ENCODE data around the gene HHAT. TPM values are rescaled to one million over a fixed set of nuclear protein-coding genes. Genes with fewer than 3 reads are reported as not detected.

HHAT gene
- total RNA-seq, 2 donors from 2014 or later, result 0.58 to 1.3 TPM

- H3K4me1 Mint-ChIP-seq, result no peaks in the 10 kb centered on the region
- no peak overlapping the region for H3K27ac Mint-ChIP-seq
- no peak overlapping the region for H3K4me3 Mint-ChIP-seq
- peaks cover 4% of the 10 kb centered on the region for H3K9me3 Mint-ChIP-seq
- no peaks in the 10 kb centered on the region for H3K27me3 Mint-ChIP-seq
- ATAC-seq (replicated peaks), result no peak
- no peaks in the 10 kb centered on the region for H3K36me3 Mint-ChIP-seq (ENCODE audit: low read depth)
These were observed 187.5 kb downstream of the HHAT start for GRCh38 chr1:210516092-210516656.

GRCh38 chr1:210516697-210517459, 188.2 kb downstream of the HHAT start:
- Mint-ChIP-seq H3K36me3 (ENCODE audit: low read depth) (no peaks in the 10 kb centered on the region), H3K27ac (no peak overlapping the region), H3K9me3 (peaks cover 4% of the 10 kb centered on the region), H3K27me3 (no peaks in the 10 kb centered on the region), H3K4me3 (no peak overlapping the region), H3K4me1 (no peaks in the 10 kb centered on the region)
- no peak for ATAC-seq (replicated peaks)

GRCh38 chr1:210523830-210524229, 195.1 kb downstream of the HHAT start:
- Mint-ChIP-seq H3K4me1 (no peaks in the 10 kb centered on the region), H3K27me3 (no peaks in the 10 kb centered on the region), H3K9me3 (no peaks in the 10 kb centered on the region), H3K36me3 (ENCODE audit: low read depth) (no peaks in the 10 kb centered on the region), H3K27ac (no peak overlapping the region), H3K4me3 (no peak overlapping the region)
- no peak for ATAC-seq (replicated peaks)

- no peaks in the 10 kb centered on the region for H3K9me3 Mint-ChIP-seq
- H3K4me1 Mint-ChIP-seq, result no peaks in the 10 kb centered on the region
- ATAC-seq (replicated peaks), result no peak
- H3K4me3 Mint-ChIP-seq, result no peak overlapping the region
- no peak overlapping the region for H3K27ac Mint-ChIP-seq
- H3K36me3 Mint-ChIP-seq (ENCODE audit: low read depth), result no peaks in the 10 kb centered on the region
- H3K27me3 Mint-ChIP-seq, result no peaks in the 10 kb centered on the region
These were observed 197.2 kb downstream of the HHAT start for GRCh38 chr1:210525716-210526454.

GRCh38 chr1:210527091-210527490, 198.4 kb downstream of the HHAT start:
- ATAC-seq (replicated peaks), result no peak
- Mint-ChIP-seq H3K4me1 (no peaks in the 10 kb centered on the region), H3K4me3 (no peak overlapping the region), H3K36me3 (ENCODE audit: low read depth) (no peaks in the 10 kb centered on the region), H3K9me3 (no peaks in the 10 kb centered on the region), H3K27ac (no peak overlapping the region), H3K27me3 (no peaks in the 10 kb centered on the region)

- Mint-ChIP-seq H3K27ac (no peak overlapping the region), H3K9me3 (no peaks in the 10 kb centered on the region), H3K4me3 (no peak overlapping the region), H3K4me1 (no peaks in the 10 kb centered on the region), H3K27me3 (no peaks in the 10 kb centered on the region), H3K36me3 (ENCODE audit: low read depth) (no peaks in the 10 kb centered on the region)
- no peak for ATAC-seq (replicated peaks)
These were observed 202.9 kb downstream of the HHAT start for GRCh38 chr1:210531475-210532222.

- H3K27me3 Mint-ChIP-seq, result no peaks in the 10 kb centered on the region
- no peak overlapping the region for H3K4me3 Mint-ChIP-seq
- no peak for ATAC-seq (replicated peaks)
- no peaks in the 10 kb centered on the region for H3K4me1 Mint-ChIP-seq
- H3K27ac Mint-ChIP-seq, result no peak overlapping the region
- no peaks in the 10 kb centered on the region for H3K36me3 Mint-ChIP-seq (ENCODE audit: low read depth)
- H3K9me3 Mint-ChIP-seq, result no peaks in the 10 kb centered on the region
These were observed 203.5 kb downstream of the HHAT start for GRCh38 chr1:210532223-210532598.

- Mint-ChIP-seq H3K9me3 (no peaks in the 10 kb centered on the region), H3K27me3 (no peaks in the 10 kb centered on the region), H3K27ac (no peak overlapping the region), H3K4me3 (no peak overlapping the region), H3K4me1 (no peaks in the 10 kb centered on the region), H3K36me3 (ENCODE audit: low read depth) (no peaks in the 10 kb centered on the region)
- ATAC-seq (replicated peaks), result no peak
These were observed 207.1 kb downstream of the HHAT start for GRCh38 chr1:210535761-210536160.

- ATAC-seq (replicated peaks), result no peak
- Mint-ChIP-seq H3K36me3 (ENCODE audit: low read depth) (no peaks in the 10 kb centered on the region), H3K4me3 (no peak overlapping the region), H3K27me3 (no peaks in the 10 kb centered on the region), H3K27ac (no peak overlapping the region), H3K9me3 (no peaks in the 10 kb centered on the region), H3K4me1 (no peaks in the 10 kb centered on the region)
These were observed 207.7 kb downstream of the HHAT start for GRCh38 chr1:210536254-210536961.

GRCh38 chr1:210540288-210540687, 211.6 kb downstream of the HHAT start:
- Mint-ChIP-seq H3K27me3 (no peaks in the 10 kb centered on the region), H3K36me3 (ENCODE audit: low read depth) (no peaks in the 10 kb centered on the region), H3K27ac (no peak overlapping the region), H3K4me1 (peaks cover 5% of the 10 kb centered on the region), H3K4me3 (no peak overlapping the region), H3K9me3 (no peaks in the 10 kb centered on the region)
- ATAC-seq (replicated peaks), result no peak

GRCh38 chr1:210541680-210542358, 213.1 kb downstream of the HHAT start:
- ATAC-seq (replicated peaks), result peak; percentile 26
- H3K36me3 Mint-ChIP-seq (ENCODE audit: low read depth), result no peaks in the 10 kb centered on the region
- H3K4me3 Mint-ChIP-seq, result no peak overlapping the region
- peaks cover 5% of the 10 kb centered on the region for H3K4me1 Mint-ChIP-seq
- H3K27ac Mint-ChIP-seq, result peak overlapping the region; percentile 20
- H3K27me3 Mint-ChIP-seq, result no peaks in the 10 kb centered on the region
- no peaks in the 10 kb centered on the region for H3K9me3 Mint-ChIP-seq

- Mint-ChIP-seq H3K36me3 (ENCODE audit: low read depth) (no peaks in the 10 kb centered on the region), H3K27ac (no peak overlapping the region), H3K27me3 (no peaks in the 10 kb centered on the region), H3K4me3 (no peak overlapping the region), H3K9me3 (no peaks in the 10 kb centered on the region), H3K4me1 (peaks cover 4% of the 10 kb centered on the region)
- no peak for ATAC-seq (replicated peaks)
These were observed 223.2 kb downstream of the HHAT start for GRCh38 chr1:210551899-210552298.

- ATAC-seq (replicated peaks), result no peak
These were observed 225.0 kb downstream of the HHAT start for GRCh38 chr1:210553711-210554110.

More at GRCh38 chr1:210553711-210554110, 225.0 kb downstream of the HHAT start:
- H3K36me3 Mint-ChIP-seq (ENCODE audit: low read depth), result no peaks in the 10 kb centered on the region
- H3K9me3 Mint-ChIP-seq, result no peaks in the 10 kb centered on the region
- peaks cover 4% of the 10 kb centered on the region for H3K4me1 Mint-ChIP-seq
- no peaks in the 10 kb centered on the region for H3K27me3 Mint-ChIP-seq
- no peak overlapping the region for H3K27ac Mint-ChIP-seq
- no peak overlapping the region for H3K4me3 Mint-ChIP-seq
